Measurements from ENCODE around the gene CNTNAP2. TPM values are rescaled to one million over a fixed set of nuclear protein-coding genes. Genes with fewer than 3 reads are reported as not detected.

Gene CNTNAP2
- total RNA-seq, 1 experiment from 2014 or later: 0.03 TPM

- ATAC-seq (no peak), DNase-seq (ENCODE audit: low read depth, low spot score) (no peak)
- intact Hi-C loops (cut with micrococcal nuclease; ENCODE audit: unreplicated experiment): no loop called here
- BruUV-seq (replicated peaks): no TSS peak
- Histone ChIP-seq H3K9me3 (ENCODE audit: control insufficient read depth, insufficient read depth, low read depth, low read length) (no peaks in the 10 kb centered on the region), H3K4me3 (ENCODE audit: low read depth in 2 of 2, low read length in 2 of 2) (no peak overlapping the region), H3K27ac (ENCODE audit: low read length) (no peak overlapping the region), H3K27me3 (ENCODE audit: control insufficient read depth, insufficient read depth, low read length) (no peaks in the 10 kb centered on the region), H3K4me1 (ENCODE audit: control insufficient read depth, insufficient read depth, low read length) (no peaks in the 10 kb centered on the region), H3K36me3 (ENCODE audit: control insufficient read depth, insufficient read depth, low read length) (no peaks in the 10 kb centered on the region)
- in situ Hi-C loops (cut with HindIII; ENCODE audit: low pct_unique_long_range_greater_than_20kb, low sequenced_read_pairs): no loop called here
- POLR2A ChIA-PET: no interaction called here
- CTCF ChIA-PET: no interaction called here
- TF ChIP-seq POLR2AphosphoS5 (IDR thresholded peaks at IDR 0.05; ENCODE audit: low read depth, low read length) (no peak), CTCF (IDR thresholded peaks at IDR 0.05) (no peak), SIN3A (IDR thresholded peaks at IDR 0.05; ENCODE audit: borderline replicate concordance, insufficient read depth, low read depth, low read length) (no peak), TCF7L2 (IDR thresholded peaks at IDR 0.05; ENCODE audit: low read depth, low read length) (no peak), REST (IDR thresholded peaks at IDR 0.05; ENCODE audit: insufficient read depth in 1 of 2, low read depth in 2 of 2, low read length in 1 of 2) (no peak)
Observed at GRCh38 chr7:147405621-147406020, 1289.0 kb downstream of the CNTNAP2 start.

GRCh38 chr7:147406521-147407135 lies 1290.0 kb downstream of the CNTNAP2 start:
- Histone ChIP-seq H3K4me1 (ENCODE audit: control insufficient read depth, insufficient read depth, low read length) (no peaks in the 10 kb centered on the region), H3K4me3 (ENCODE audit: low read depth in 2 of 2, low read length in 2 of 2) (no peak overlapping the region), H3K36me3 (ENCODE audit: control insufficient read depth, insufficient read depth, low read length) (no peaks in the 10 kb centered on the region), H3K27me3 (ENCODE audit: control insufficient read depth, insufficient read depth, low read length) (no peaks in the 10 kb centered on the region), H3K9me3 (ENCODE audit: control insufficient read depth, insufficient read depth, low read depth, low read length) (no peaks in the 10 kb centered on the region), H3K27ac (ENCODE audit: low read length) (no peak overlapping the region)
- ATAC-seq (no peak), DNase-seq (ENCODE audit: low read depth, low spot score) (no peak)
- CTCF ChIA-PET: no interaction called here
- in situ Hi-C loops (cut with HindIII; ENCODE audit: low pct_unique_long_range_greater_than_20kb, low sequenced_read_pairs): no loop called here
- POLR2A ChIA-PET: no interaction called here
- BruUV-seq (replicated peaks): no TSS peak
- TF ChIP-seq CTCF (IDR thresholded peaks at IDR 0.05) (no peak), TCF7L2 (IDR thresholded peaks at IDR 0.05; ENCODE audit: low read depth, low read length) (no peak)
- intact Hi-C loops (cut with micrococcal nuclease; ENCODE audit: unreplicated experiment): no loop called here
